HCT116 (cell line): ENCODE measurements around the gene MACIR. TPM values are rescaled to one million over a fixed set of nuclear protein-coding genes. Genes with fewer than 3 reads are reported as not detected.

Source experiments
- ATAC-seq: fragments of 200-7000 bp; cut with Tn5 transposase; 2 replicates; pipeline ENCODE4 v1.9.1; 2020; ENCODE audit warnings: mild to moderate bottlenecking, moderate library complexity
- BruUV-seq: library from RNA; stranded (reverse); fragments of 400-500 nt; replicated peaks from 2 replicates; lab custom pipeline; 2021; lab: Mats Ljungman, UMichigan
- CTCF ChIA-PET: fragments of 300-600 bp; sonication (Branson Sonifier 250); formaldehyde crosslinking; loops from one replicate; lab custom pipeline; 2021; ENCODE audit warnings: antibody characterized with exemption; lab: Charles Lee
- POLR2A ChIA-PET: fragments of 300-600, 350-600 bp; sonication (Branson Sonifier 250); formaldehyde crosslinking; loops from one replicate; lab custom pipeline; 2021; ENCODE audit warnings: antibody characterized with exemption; lab: Charles Lee
- RAD21 ChIA-PET, 2 experiments: fragments of 300-600 bp; sonication (Branson Sonifier 250); formaldehyde crosslinking; loops; one replicate each; lab custom pipeline; 2023; ENCODE audit warnings: low total read pairs in 2 of 2; ENCODE audit not compliant: uncharacterized antibody in 2 of 2, unreplicated experiment in 2 of 2, low non-redundant PET in 1 of 2; lab: Charles Lee
- DNase-seq: peaks from one replicate; pipeline ENCODE4 v3.0.0-alpha.2; 2010; ENCODE audit warnings: low read depth, low spot score
- H2AFZ ChIP-seq: fragments of 200-600 bp; shearing (Covaris generic), sonication (generic); 2 replicates; pipeline ENCODE4 v1.6.1; 2017; ENCODE audit warnings: low read depth, mixed run types, mixed read lengths, antibody characterized with exemption, low read length; ENCODE audit not compliant: poor library complexity, severe bottlenecking
- H3K27ac ChIP-seq: 2 replicates; pipeline ENCODE4 v1.5.1; 2012; ENCODE audit warnings: low read depth, low read length
- H3K27me3 ChIP-seq: fragments of 200-600 bp; sonication (generic); 2 replicates; pipeline ENCODE4 v1.6.1; 2016; ENCODE audit warnings: mixed run types, low read length, mixed read lengths; ENCODE audit not compliant: insufficient read depth
- H3K36me3 ChIP-seq, 2 experiments: fragments of 200-500 bp in 1 of 2; fragments of 200-600 bp in 1 of 2; sonication (Bioruptor generic) in 1 of 2; sonication (generic) in 1 of 2; 2 replicates each; pipeline versions ENCODE4 v1.5.1 to v1.6.1; 2014 to 2016; ENCODE audit warnings: low read length in 2 of 2, inconsistent platforms in 1 of 2, mixed read lengths in 1 of 2, mixed run types in 1 of 2; ENCODE audit not compliant: insufficient read depth in 2 of 2, control insufficient read depth in 1 of 2
- H3K4me1 ChIP-seq, 2 experiments: fragments of 200-600 bp in 1 of 2; sonication (generic) in 1 of 2; 2 replicates each; pipeline versions ENCODE4 v1.5.1 to v1.6.1; 2012 to 2017; ENCODE audit warnings: low read length in 2 of 2, inconsistent platforms in 1 of 2, mild to moderate bottlenecking in 1 of 2, mixed read lengths in 1 of 2, mixed run types in 1 of 2, moderate library complexity in 1 of 2; ENCODE audit not compliant: insufficient read depth in 2 of 2, control insufficient read depth in 1 of 2
- H3K4me2 ChIP-seq: fragments of 200-600 bp; sonication (generic); 2 replicates; pipeline ENCODE4 v1.6.1; 2017; ENCODE audit warnings: mixed run types, low read length, mixed read lengths
- H3K4me3 ChIP-seq, 2 experiments: fragments of 200-600 bp in 1 of 2; sonication (generic) in 1 of 2; replicated peaks in 1 of 2; 2 replicates each; pipeline ENCODE4 v1.5.1; 2011 to 2016; ENCODE audit warnings: low read length in 2 of 2, control low read depth in 1 of 2, low read depth in 1 of 2, mild to moderate bottlenecking in 1 of 2, mixed read lengths in 1 of 2, mixed run types in 1 of 2
- H3K79me2 ChIP-seq: fragments of 200-600 bp; sonication (generic); 2 replicates; pipeline ENCODE4 v1.6.1; 2017; ENCODE audit warnings: mild to moderate bottlenecking, mixed run types, low read length, moderate library complexity, mixed read lengths; ENCODE audit not compliant: insufficient read depth
- H3K9ac ChIP-seq: fragments of 200-600 bp; sonication (generic); 2 replicates; pipeline ENCODE4 v1.6.1; 2016; ENCODE audit warnings: low read length, mixed read lengths
- H3K9me2 ChIP-seq: fragments of 200-600 bp; sonication (generic), shearing (Covaris generic); 2 replicates; pipeline ENCODE4 v1.6.1; 2017; ENCODE audit warnings: mixed run types, mild to moderate bottlenecking, moderate library complexity; ENCODE audit not compliant: insufficient read depth
- H3K9me3 ChIP-seq, 2 experiments: fragments of 200-500 bp in 1 of 2; fragments of 200-600 bp in 1 of 2; sonication (Bioruptor generic) in 1 of 2; sonication (generic) in 1 of 2; 2 replicates each; pipeline ENCODE4 v1.6.1; 2014 to 2017; ENCODE audit warnings: low read length in 2 of 2, mixed read lengths in 2 of 2, inconsistent platforms in 1 of 2, low read depth in 1 of 2, mild to moderate bottlenecking in 1 of 2, mixed run types in 1 of 2, moderate library complexity in 1 of 2; ENCODE audit not compliant: control insufficient read depth in 1 of 2, insufficient read depth in 1 of 2
- H4K20me1 ChIP-seq: fragments of 200-600 bp; sonication (generic), shearing (Covaris generic); 2 replicates; pipeline ENCODE4 v1.6.1; 2017; ENCODE audit warnings: mixed run types, mild to moderate bottlenecking, moderate library complexity; ENCODE audit not compliant: insufficient read depth
- CBX3 ChIP-seq: IDR thresholded peaks from 2 replicates; pipeline ENCODE4 v1.6.1; 2012; ENCODE audit warnings: low read depth
- EZH2 ChIP-seq: fragments of 200-600 bp; sonication (generic); IDR thresholded peaks from 2 replicates; pipeline ENCODE4 v1.6.1; 2017; ENCODE audit warnings: antibody characterized with exemption, mixed run types
- EZH2phosphoT487 ChIP-seq: fragments of 200-600 bp; IDR thresholded peaks from 2 replicates; pipeline ENCODE4 v1.6.1; 2018; ENCODE audit warnings: antibody characterized with exemption, borderline replicate concordance
- MAX ChIP-seq: IDR thresholded peaks from 2 replicates; pipeline ENCODE4 v1.6.1; 2012
- RAD21 ChIP-seq: IDR thresholded peaks from 2 replicates; pipeline ENCODE4 v1.6.1; 2012; ENCODE audit warnings: low read depth, mild to moderate bottlenecking
- TCF7L2 ChIP-seq: IDR thresholded peaks from 2 replicates; pipeline ENCODE4 v1.7.0; 2011; ENCODE audit warnings: borderline replicate concordance, inconsistent platforms; ENCODE audit not compliant: insufficient read depth, insufficient read length; ENCODE audit errors: extremely low read depth
- ZFX ChIP-seq: fragments of 450-650 bp; IDR thresholded peaks from 2 replicates; pipeline ENCODE4 v1.6.1; 2017
- intact Hi-C: fragments of 100-400 bp; cut with micrococcal nuclease; formaldehyde crosslinking; loops from 2 replicates; pipeline ENCODE4 v1.10.0; 2022
- total RNA-seq: library from RNA; stranded (reverse); gene quantifications from one replicate; pipeline ENCODE4 v1.2.1, GENCODE V29; 2021; ENCODE audit not compliant: unreplicated experiment

MACIR gene
- total RNA-seq, 1 experiment from 2014 or later, result 10.4 TPM

GRCh38 chr5:103327893-103328292, 69.3 kb downstream of the MACIR start:
- Histone ChIP-seq H3K36me3 (no peaks in the 10 kb centered on the region), H2AFZ (no peak overlapping the region), H3K9me2 (no peaks in the 10 kb centered on the region), H3K27ac (no peak overlapping the region), H3K27me3 (no peaks in the 10 kb centered on the region), H3K9ac (no peak overlapping the region), H4K20me1 (no peaks in the 10 kb centered on the region), H3K79me2 (no peaks in the 10 kb centered on the region), H3K4me1 (no peaks in the 10 kb centered on the region), H3K4me2 (no peak overlapping the region), H3K4me3 (no peak overlapping the region), H3K9me3 (no peaks in the 10 kb centered on the region)
- ATAC-seq (no peak), DNase-seq (no peak)
- ChIA-PET RAD21 (no interaction called here), CTCF (no interaction called here), POLR2A (no interaction called here)
- intact Hi-C loops, result no loop called here
- no TSS peak for BruUV-seq
- TF ChIP-seq EZH2phosphoT487, result no peak
- no peak for TF ChIP-seq EZH2
- TF ChIP-seq MAX, result no peak
- no peak for TF ChIP-seq TCF7L2
- TF ChIP-seq CBX3, result no peak
- TF ChIP-seq RAD21, result no peak
- TF ChIP-seq ZFX, result no peak

Other genes starting within 250 kb of the MACIR start
- 11.0 TPM for gene GIN1, start 138.6 kb upstream of the MACIR start, total RNA-seq
- gene PPIP5K2, start 138.5 kb upstream of the MACIR start, total RNA-seq, result 45.8 TPM